G401.6 (cell line): ENCODE results near the gene GPR162.

Experiments
- FAIRE-seq: peaks from 2 replicates; lab custom pipeline; 2012; peaks lifted over from hg19 to GRCh38; lab: Jason Lieb, UNC

The GPR162 gene

DNA sequence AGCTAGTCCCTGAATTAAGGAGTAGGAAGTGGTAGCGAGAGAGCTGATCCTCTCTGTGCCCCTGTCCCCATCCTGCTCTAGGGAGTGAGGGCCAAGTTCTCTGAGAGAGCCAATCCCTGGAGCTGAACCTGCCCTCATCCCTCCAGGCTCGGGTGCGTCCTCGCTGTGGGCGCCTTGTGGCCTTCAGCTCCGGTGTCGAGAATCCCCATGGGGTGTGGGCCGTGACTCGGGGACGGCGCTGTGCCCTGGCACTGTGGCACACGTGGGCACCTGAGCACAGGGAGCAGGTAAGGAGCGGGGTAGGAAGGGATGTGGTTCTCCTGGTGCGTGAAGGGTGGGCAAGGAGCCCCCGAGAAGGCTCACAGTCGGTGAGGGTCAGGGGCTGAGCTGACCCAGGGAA, 17.2 kb downstream of the GPR162 start:
- FAIRE-seq = no peak

DNA sequence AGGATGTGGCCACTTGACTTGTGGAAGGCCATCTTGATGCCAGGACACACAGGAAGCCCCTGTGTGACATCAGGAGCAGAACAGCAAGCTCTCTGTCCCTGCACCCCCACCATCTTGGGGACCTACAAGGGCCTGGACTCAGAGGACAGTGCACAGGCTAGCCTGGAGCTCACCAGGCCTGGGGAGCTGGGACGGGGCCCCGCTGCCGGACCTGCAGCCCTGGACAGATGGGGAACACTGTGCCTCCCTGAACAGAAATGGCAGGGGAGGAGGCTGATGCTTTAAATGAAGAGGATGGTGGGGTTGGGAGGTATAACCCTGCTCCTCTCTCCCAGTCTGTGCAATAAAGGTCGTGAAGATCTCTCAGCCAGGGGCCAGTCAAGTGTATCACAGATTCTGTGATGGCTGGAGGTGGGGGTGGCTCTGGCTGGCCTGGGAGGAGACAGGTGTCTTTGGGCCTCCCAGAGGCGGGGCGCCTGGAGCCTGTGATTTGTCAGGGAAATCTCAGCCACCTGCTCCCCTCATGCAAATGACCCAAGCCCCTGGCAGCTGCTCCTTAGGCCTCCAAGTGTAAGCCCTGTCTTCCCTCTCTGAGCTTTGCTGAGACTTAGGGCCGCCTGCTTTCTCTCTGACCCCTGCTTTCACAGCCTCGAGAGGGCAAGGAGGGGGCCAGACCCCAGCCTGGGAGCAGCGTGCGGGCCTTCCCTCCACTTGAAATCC, 18.0 kb downstream of the GPR162 start:
- FAIRE-seq = no peak

DNA sequence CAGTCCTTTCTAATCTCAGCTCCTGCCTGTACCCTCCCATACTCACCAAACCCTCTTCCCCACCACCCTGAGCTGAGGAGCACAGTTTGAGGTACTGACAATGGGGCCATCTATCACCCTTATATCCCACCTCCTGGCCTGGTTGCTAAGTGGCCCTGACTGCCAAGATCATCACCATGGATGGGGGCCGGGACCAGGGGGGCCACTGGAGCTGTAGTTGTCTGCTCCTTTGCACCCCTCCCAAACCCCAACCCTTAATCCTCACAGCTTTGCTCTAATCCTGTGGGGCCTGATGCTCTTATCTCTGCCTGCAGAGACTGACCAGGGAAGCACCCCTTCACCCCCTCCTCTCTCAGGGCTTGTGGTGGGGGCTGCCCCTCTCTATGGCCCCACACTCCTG, 18.7 kb downstream of the GPR162 start:
- no peak for FAIRE-seq

DNA sequence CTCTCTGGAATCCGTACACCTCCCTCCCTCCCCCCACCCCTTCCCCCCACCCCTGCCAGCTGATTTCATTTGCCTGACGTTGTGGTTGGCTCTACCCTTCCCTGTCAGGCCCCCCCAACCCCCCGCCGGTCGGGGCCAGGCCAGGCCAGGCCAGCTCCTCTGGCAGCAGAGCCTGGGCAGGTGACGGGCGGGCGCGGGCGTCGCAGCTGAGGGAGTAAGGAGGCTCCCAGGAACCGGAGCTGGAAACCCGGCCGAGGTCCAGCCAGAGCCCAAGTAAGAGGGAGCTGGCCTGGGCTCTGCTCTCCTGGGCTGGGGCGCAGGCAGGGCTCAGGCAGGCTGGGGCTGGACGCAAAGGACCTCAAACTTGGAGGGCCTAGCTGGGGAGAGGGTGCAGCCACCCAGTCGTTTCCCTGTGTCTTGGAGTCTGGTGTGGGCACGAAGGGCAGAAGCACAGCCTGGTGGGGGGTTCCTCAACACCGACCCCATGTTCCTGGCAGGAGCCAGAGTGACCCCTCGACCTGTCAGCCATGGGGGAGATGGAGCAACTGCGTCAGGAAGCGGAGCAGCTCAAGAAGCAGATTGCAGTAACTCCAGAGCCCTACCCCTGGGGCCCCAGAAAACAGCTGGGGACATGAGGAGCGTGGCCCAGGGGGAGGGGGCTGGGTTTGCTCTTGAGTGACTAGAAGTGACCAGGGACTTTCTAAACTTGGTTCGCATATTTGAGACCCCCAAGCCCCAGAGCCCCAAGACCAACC, 19.3 kb downstream of the GPR162 start, which contains the start of gene GNB3:
Gene GNB3, plus strand, starts transcription at position 165 of the 755 bp plus-strand sequence. Its CDS starts 363 bp downstream, at position 528.
- FAIRE-seq = no peak

GRCh38 chr12:6842075-6842474, 20.5 kb downstream of the GPR162 start:
- no peak for FAIRE-seq

- FAIRE-seq = no peak
Observed at GRCh38 chr12:6843118-6843902, 21.7 kb downstream of the GPR162 start.

GRCh38 chr12:6845395-6845794, 23.8 kb downstream of the GPR162 start:
- no peak for FAIRE-seq

DNA sequence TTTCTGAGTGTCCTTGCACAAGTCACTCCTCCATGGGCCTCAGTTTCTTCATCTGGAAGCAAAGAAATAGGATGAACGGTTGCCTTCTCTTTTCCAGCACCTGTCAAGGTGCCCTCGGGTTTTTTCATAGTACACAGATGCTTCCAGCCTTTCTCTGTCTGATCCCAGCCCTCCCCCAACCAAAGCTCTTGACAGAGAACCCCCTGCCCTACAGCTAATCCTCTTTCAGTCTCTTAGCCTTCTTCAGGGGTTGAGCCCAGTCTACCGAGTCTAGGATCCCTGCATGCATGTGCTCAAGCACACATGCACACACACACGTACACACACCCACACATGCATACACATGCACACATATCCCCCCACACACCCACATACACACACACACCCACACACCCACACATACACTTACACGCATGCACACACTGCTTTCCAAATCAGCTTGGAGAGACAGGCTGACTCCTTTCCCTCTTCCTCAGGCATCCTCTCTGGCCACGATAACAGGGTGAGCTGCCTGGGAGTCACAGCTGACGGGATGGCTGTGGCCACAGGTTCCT, 24.8 kb downstream of the GPR162 start:
- FAIRE-seq = no peak

DNA sequence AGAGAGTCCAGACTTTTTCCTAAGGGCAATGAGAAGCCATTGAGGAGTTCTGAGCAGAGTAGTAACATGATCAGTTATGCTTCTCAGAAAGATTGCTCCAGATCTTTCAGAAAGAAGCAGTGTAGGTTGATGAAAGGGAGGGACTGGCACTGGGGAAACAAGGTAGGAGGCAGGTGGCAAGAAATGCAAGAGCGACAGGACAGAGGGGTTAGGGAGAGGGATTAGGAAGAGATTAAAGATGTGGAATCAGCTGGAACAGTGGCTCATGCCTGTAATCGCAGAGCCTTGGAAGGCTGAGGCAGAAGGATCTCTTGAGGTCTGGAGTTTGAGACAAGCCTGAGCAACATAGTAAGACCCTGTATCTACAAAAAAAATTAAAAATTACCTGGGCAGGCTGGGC, 26.1 kb downstream of the GPR162 start:
- FAIRE-seq = no peak

DNA sequence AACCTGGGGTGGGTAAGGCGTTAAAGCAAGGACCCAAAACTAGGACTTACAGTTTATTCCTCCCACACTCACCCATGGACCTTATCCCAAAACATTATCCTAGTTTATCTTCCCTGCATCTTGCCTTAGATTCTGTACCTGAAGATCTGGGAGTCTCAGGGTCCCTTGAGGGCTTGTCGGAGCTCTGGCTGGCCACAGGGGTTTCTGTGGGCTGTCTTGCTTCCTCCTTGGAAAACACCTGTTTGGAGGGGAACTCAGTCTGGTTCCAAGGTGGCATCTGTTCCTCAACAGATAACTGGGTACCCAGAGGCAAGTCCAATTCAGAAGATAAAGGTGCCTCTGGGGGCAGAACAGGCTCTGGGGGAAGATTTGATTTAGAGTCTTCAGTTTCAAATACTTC, 27.8 kb downstream of the GPR162 start:
- no peak for FAIRE-seq

- FAIRE-seq = no peak
Observed at GRCh38 chr12:6849976-6850560, 28.4 kb downstream of the GPR162 start.

DNA sequence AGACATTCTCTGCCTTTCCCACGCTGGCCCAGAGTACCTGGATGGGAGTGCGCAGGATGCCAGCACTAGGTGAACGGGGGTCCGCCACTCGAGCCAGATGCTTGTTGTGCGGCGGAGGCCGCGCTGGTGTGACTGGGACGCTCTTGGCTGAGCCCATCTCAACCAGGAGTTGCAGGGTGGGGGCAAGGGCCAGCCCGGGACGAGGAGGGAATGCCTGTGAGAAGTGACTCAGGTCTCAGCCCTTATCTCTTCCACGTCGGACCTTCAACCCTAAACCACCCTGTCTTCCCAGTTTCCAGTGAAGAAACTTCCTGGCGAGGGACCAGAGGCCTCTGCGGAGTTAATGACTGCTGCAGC, 29.2 kb downstream of the GPR162 start:
- no peak for FAIRE-seq

GRCh38 chr12:6851153-6851920, 29.7 kb downstream of the GPR162 start, which contains the start of gene CDCA3:
Gene CDCA3 (minus strand): TSS chr12:6851286. CDS start chr12:6850952, 334 bp downstream.
- FAIRE-seq = peak; percentile 97

GRCh38 chr12:6851921-6852650, 30.5 kb downstream of the GPR162 start, which contains the start of gene USP5:
Gene USP5 (plus strand): TSS chr12:6852150. CDS start chr12:6852180, 30 bp downstream.
- peak; percentile 96 for FAIRE-seq

GRCh38 chr12:6852651-6853354, 31.2 kb downstream of the GPR162 start:
- FAIRE-seq = no peak

DNA sequence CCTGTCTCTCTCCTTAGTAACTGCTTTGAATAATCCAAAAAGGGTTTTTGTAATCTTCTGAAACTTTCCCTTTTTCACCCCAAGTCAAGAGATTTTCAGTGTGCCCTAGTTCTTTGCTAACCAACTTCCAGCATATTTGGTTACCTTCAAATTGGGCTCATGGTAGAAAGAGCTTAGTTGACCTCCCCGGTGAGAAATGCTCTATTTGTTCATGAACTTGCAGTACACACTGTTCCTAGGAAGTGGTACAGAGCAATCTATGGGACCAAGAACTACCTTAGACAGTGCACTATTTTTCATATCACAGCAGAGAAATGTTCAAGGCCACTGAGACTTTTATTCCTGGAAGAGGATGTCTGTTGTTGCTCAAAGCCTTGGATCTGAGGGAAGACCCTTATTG, 32.0 kb downstream of the GPR162 start:
- no peak for FAIRE-seq

- no peak for FAIRE-seq
Observed at GRCh38 chr12:6854036-6854435, 32.4 kb downstream of the GPR162 start.

GRCh38 chr12:6855322-6855721, 33.7 kb downstream of the GPR162 start:
- no peak for FAIRE-seq

- no peak for FAIRE-seq
Observed at GRCh38 chr12:6858799-6859198, 37.2 kb downstream of the GPR162 start.

DNA sequence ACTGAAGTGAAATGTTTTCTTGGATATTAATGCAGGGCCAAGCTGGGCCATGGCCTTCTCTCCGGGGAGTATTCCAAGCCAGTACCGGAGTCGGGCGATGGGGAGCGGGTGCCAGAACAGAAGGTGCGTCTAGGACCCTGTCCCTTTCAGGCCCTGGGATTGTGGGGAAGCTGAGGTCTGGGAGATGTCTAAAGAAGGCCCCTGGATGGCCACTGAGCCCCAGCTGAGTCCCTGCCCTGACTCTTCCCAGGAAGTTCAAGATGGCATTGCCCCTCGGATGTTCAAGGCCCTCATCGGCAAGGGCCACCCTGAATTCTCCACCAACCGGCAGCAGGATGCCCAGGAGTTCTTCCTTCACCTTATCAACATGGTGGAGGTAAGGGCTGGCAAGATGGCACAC, 38.5 kb downstream of the GPR162 start:
- no peak for FAIRE-seq
